HepG2 (cell line): ENCODE data around the gene KIRREL2. TPM values are rescaled to one million over a fixed set of nuclear protein-coding genes. Genes with fewer than 3 reads are reported as not detected.

Experiments
- ATAC-seq: fragments of 200-7000 bp; cut with Tn5 transposase; 3 replicates; pipeline ENCODE4 v1.9.1; 2020; ENCODE audit warnings: mild to moderate bottlenecking, moderate library complexity
- BruUV-seq: library from RNA; stranded (reverse); fragments of 400-500 nt; replicated peaks from 2 replicates; lab custom pipeline; 2021; lab: Mats Ljungman, UMichigan
- CTCF ChIA-PET: fragments of 300-600 bp; formaldehyde crosslinking; extraction: SDS; loops from one replicate; lab custom pipeline; 2021; ENCODE audit warnings: low total read pairs, inconsistent platforms, low intra/inter-chr PET ratio; lab: Yijun Ruan, JAX
- POLR2A ChIA-PET: fragments of 350-600 bp; sonication (Branson Sonifier 250); formaldehyde crosslinking; loops from one replicate; lab custom pipeline; 2020; ENCODE audit warnings: antibody characterized with exemption, inconsistent platforms; lab: Yijun Ruan, JAX
- DNase-seq: peaks from one replicate; pipeline ENCODE4 v3.0.0-alpha.2; 2015; ENCODE audit warnings: low spot score
- FAIRE-seq: peaks from 3 replicates; lab custom pipeline; 2011; peaks lifted over from hg19 to GRCh38; lab: Jason Lieb, UNC
- H2AFZ ChIP-seq: one replicate; pipeline ENCODE4 v1.6.1; 2011; ENCODE audit warnings: low read length, inconsistent platforms
- H3K27ac ChIP-seq: fragments of 300-600 bp; 3 replicates; pipeline ENCODE4 v1.8.0; 2011; ENCODE audit warnings: mixed run types, mild to moderate bottlenecking, mixed read lengths, low read length, inconsistent platforms; ENCODE audit not compliant: insufficient read depth; ENCODE audit errors: extremely low read length
- H3K27me3 ChIP-seq, 2 experiments: fragments of 200-600 bp in 1 of 2; 2 replicates in 1 of 2; 3 replicates in 1 of 2; pipeline versions ENCODE4 v1.6.0 to v1.8.0; 2011; ENCODE audit warnings: low read length in 2 of 2, mild to moderate bottlenecking in 2 of 2, moderate library complexity in 2 of 2, inconsistent platforms in 1 of 2; ENCODE audit not compliant: insufficient read depth in 2 of 2, control insufficient read depth in 1 of 2
- H3K36me3 ChIP-seq, 2 experiments: fragments of 200-600 bp in 1 of 2; replicated peaks in 1 of 2; 2 replicates in 1 of 2; 3 replicates in 1 of 2; pipeline versions ENCODE4 v1.5.1 to v1.8.0; 2011; ENCODE audit warnings: low read length in 2 of 2, inconsistent platforms in 1 of 2; ENCODE audit not compliant: insufficient read depth in 2 of 2, control insufficient read depth in 1 of 2
- H3K4me1 ChIP-seq: 2 replicates; pipeline ENCODE4 v1.5.1; 2012; ENCODE audit warnings: low read length, inconsistent platforms; ENCODE audit not compliant: insufficient read depth
- H3K4me2 ChIP-seq: 2 replicates; pipeline ENCODE4 v1.6.0; 2011; ENCODE audit warnings: low read depth, low read length, inconsistent platforms
- H3K4me3 ChIP-seq, 3 experiments: fragments of 200-600 bp in 1 of 3; sonication (generic), shearing (Covaris generic) in 1 of 3; replicated peaks in 1 of 3; 2 replicates each; pipeline ENCODE4 v1.5.1; 2011 to 2016; ENCODE audit warnings: low read length in 3 of 3, inconsistent platforms in 2 of 3, low read depth in 2 of 3, mild to moderate bottlenecking in 2 of 3, control low read depth in 1 of 3, mixed read lengths in 1 of 3; ENCODE audit not compliant: insufficient read depth in 1 of 3
- H3K79me2 ChIP-seq: one replicate; pipeline ENCODE4 v1.6.1; 2011; ENCODE audit warnings: low read length, inconsistent platforms; ENCODE audit not compliant: insufficient read depth
- H3K9ac ChIP-seq: 2 replicates; pipeline ENCODE4 v1.6.0; 2011; ENCODE audit warnings: mild to moderate bottlenecking, low read depth, low read length, inconsistent platforms; ENCODE audit not compliant: insufficient read depth
- H3K9me3 ChIP-seq: 2 replicates; pipeline ENCODE4 v1.5.1; 2012; ENCODE audit warnings: mild to moderate bottlenecking, low read length
- H4K20me1 ChIP-seq: 2 replicates; pipeline ENCODE4 v1.6.0; 2011; ENCODE audit warnings: inconsistent platforms, mild to moderate bottlenecking, low read length, moderate library complexity; ENCODE audit not compliant: insufficient read depth
- ARHGAP35 ChIP-seq: sonication (generic); formaldehyde crosslinking; IDR thresholded peaks from 2 replicates; pipeline ENCODE4 v1.9.0; 2022; ENCODE audit warnings: mild to moderate bottlenecking, inconsistent platforms, moderate library complexity, missing genetic modification reagents, borderline replicate concordance
- ATF1 ChIP-seq: IDR thresholded peaks from 2 replicates; pipeline ENCODE4 v1.6.1; 2016; ENCODE audit warnings: mild to moderate bottlenecking, control low read depth
- ATM ChIP-seq: fragments of 450-650 bp; IDR thresholded peaks from 2 replicates; pipeline ENCODE4 v1.7.1; 2017; ENCODE audit warnings: mild to moderate bottlenecking, borderline replicate concordance
- SOX5 ChIP-seq: IDR thresholded peaks from 2 replicates; pipeline ENCODE4 v1.6.1; 2016; ENCODE audit warnings: borderline replicate concordance
- SP1 ChIP-seq, 2 experiments: fragments of 450-650 bp in 1 of 2; sonication (generic) in 1 of 2; formaldehyde crosslinking in 1 of 2; IDR thresholded peaks; 2 replicates each; pipeline versions ENCODE4 v1.4.0 to v1.6.1; 2016 to 2020; ENCODE audit warnings: missing genetic modification reagents in 1 of 2
- ZFY ChIP-seq: sonication (generic); formaldehyde crosslinking; IDR thresholded peaks from 2 replicates; pipeline ENCODE4 v1.4.0; 2020; ENCODE audit warnings: missing genetic modification reagents
- ZNF460 ChIP-seq: sonication (generic); formaldehyde crosslinking; IDR thresholded peaks from 2 replicates; pipeline ENCODE4 v1.5.1; 2020; ENCODE audit warnings: missing genetic modification reagents, mild to moderate bottlenecking, borderline replicate concordance
- WGBS: methylation state at CpG from one replicate; pipeline ENCODE4 v1.1.6; 2017; ENCODE audit warnings: low lambda C conversion rate; 5-methylcytosine and 5-hydroxymethylcytosine counted together
- in situ Hi-C: cut with HindIII; loops from 2 replicates; pipeline ENCODE4 v1.10.0; 2017; ENCODE audit warnings: low pct_unique_long_range_greater_than_20kb; ENCODE audit not compliant: extremely low pct_ligation_motif_present
- intact Hi-C: fragments of 100-400 bp; cut with micrococcal nuclease; formaldehyde crosslinking; loops from one replicate; pipeline ENCODE4 v1.10.0; 2022; ENCODE audit not compliant: unreplicated experiment
- polyA plus RNA-seq, 8 experiments: library from polyadenylated mRNA; depleted of rRNA in 3 of 8; stranded (reverse) in 7 of 8; unstranded in 1 of 8; fragments of >200 nt; fragmentation: Illumina TruSeq in 4 of 8; extraction: Trizol in 4 of 8; gene quantifications; 2 replicates each; pipeline versions ENCODE4 v1.2.1 to v1.2.3, GENCODE V29; 2011 to 2016; ENCODE audit warnings: low read depth in 4 of 8, missing spikeins in 1 of 8, mixed read lengths in 1 of 8; ENCODE audit not compliant: insufficient read depth in 1 of 8
- total RNA-seq, 5 experiments: library from RNA; depleted of rRNA; stranded (reverse); fragments of >200 nt; fragmentation: Illumina TruSeq; extraction: Trizol; gene quantifications; 2 replicates each; pipeline ENCODE4 v1.2.3, GENCODE V29; 2016; ENCODE audit warnings: low read depth in 1 of 5

Gene KIRREL2
- total and polyA plus RNA-seq, 2 of the 13 experiments (the other 11 are each of a cell fraction or from before 2014, with no cell fraction given): 0.18 to 2.4 TPM

GRCh38 chr19:35897706-35898451 is 41.2 kb downstream of the KIRREL2 start:
- ChIA-PET CTCF (no interaction called here), POLR2A (no interaction called here)
- Histone ChIP-seq H3K9me3 (no peaks in the 10 kb centered on the region), H4K20me1 (no peaks in the 10 kb centered on the region), H3K27me3 (0 out of 5 replicates have a peak, but pooled peaks cover 0 to 2% of the 10 kb centered on the region in 2 experiments), H3K4me2 (no peak overlapping the region), H2AFZ (no peak overlapping the region), H3K4me3 (no peak overlapping the region), H3K36me3 (peaks cover 4 to 19% of the 10 kb centered on the region in 2 experiments; a peak in 2 of 5 replicates), H3K4me1 (peaks cover 29% of the 10 kb centered on the region), H3K79me2 (no peaks in the 10 kb centered on the region), H3K9ac (no peak overlapping the region), H3K27ac (no peak overlapping the region)
- intact Hi-C loops: no loop called here
- ATAC-seq (no peak), FAIRE-seq (no peak), DNase-seq (no peak)
- WGBS: 95% methylated on average over 13 of the region's 13 CpGs
- no TSS peak for BruUV-seq
- TF ChIP-seq ZFY (CRISPR knock-in tag) (0 out of 2 replicates have a peak, but pooled peaks have one; percentile 6), ATF1 (CRISPR knock-in tag) (no peak), SOX5 (CRISPR knock-in tag) (no peak)
- in situ Hi-C loops: no loop called here

DNA sequence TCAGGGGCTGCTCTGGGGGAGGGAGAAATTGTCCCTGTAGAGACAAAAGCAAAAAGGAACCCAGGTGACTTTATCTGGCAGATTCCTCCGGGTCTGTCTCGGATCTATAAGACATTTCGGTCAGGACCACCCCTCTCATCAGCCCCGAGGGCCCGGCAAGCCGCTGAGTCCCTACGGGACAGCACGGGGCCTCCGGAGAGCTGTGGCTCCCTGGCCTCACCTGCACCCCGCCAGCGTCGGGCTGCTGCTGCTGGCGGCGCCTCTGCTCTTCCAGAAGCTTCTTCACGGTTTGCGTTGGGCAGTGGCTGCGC is 41.7 kb downstream of the KIRREL2 start:
- in situ Hi-C loops (no loop called here), intact Hi-C loops (no loop called here)
- DNase-seq (no peak), FAIRE-seq (no peak), ATAC-seq (no peak)
- peaks cover 4 to 19% of the 10 kb centered on the region in 2 experiments; a peak in 2 of 5 replicates for H3K36me3 ChIP-seq
- H3K4me3 ChIP-seq: no peak overlapping the region; a peak in 1 of 6 replicates
- POLR2A ChIA-PET: no interaction called here
- CTCF ChIA-PET: no interaction called here
- 0 out of 2 replicates have a peak overlapping the region, but pooled peaks have one; percentile 78 for H3K4me2 ChIP-seq
- H3K27ac ChIP-seq: no peak overlapping the region
- H4K20me1 ChIP-seq: no peaks in the 10 kb centered on the region
- TF ChIP-seq ATM (no peak), ARHGAP35 (CRISPR knock-in tag) (no peak), SP1 (IDR thresholded peaks at IDR 0.05) (no peak), SP1 (CRISPR knock-in tag; IDR thresholded peaks at IDR 0.05) (no peak), ZNF460 (no peak)
- peaks cover 35% of the 10 kb centered on the region for H3K4me1 ChIP-seq
- no peaks in the 10 kb centered on the region for H3K9me3 ChIP-seq
- BruUV-seq: no TSS peak
- H3K79me2 ChIP-seq: no peaks in the 10 kb centered on the region
- H3K9ac ChIP-seq: no peak overlapping the region
- no CpG with 5 or more reads among the region's 17 CpGs for WGBS
- H2AFZ ChIP-seq: no peak overlapping the region
- H3K27me3 ChIP-seq: 0 out of 5 replicates have a peak, but pooled peaks cover 0 to 2% of the 10 kb centered on the region in 2 experiments
